ENCODE results near the gene CCNQ. TPM values are rescaled to one million over a fixed set of nuclear protein-coding genes. Genes with fewer than 3 reads are reported as not detected.

Gene CCNQ
- total and polyA plus RNA-seq, 12 donors, result 16.9 to 132 (median 22.9) TPM

GRCh38 chrX:153565996-153566580 lies 32.9 kb downstream of the CCNQ start:
- intact Hi-C loops (cut with DNase I), result no loop called here
- WGBS, 2 donors, result 85 to 86% methylated on average over 8 to 9 of the region's 9 CpGs
- Histone ChIP-seq H3K4me3 (no peak overlapping the region), H3K27me3 (peaks cover 0 to 14% (median 0%) of the 10 kb centered on the region in 7 donors), H3K36me3 (no peaks in the 10 kb centered on the region), H3K9me3 (no peaks in the 10 kb centered on the region), H3K4me1 (no peaks in the 10 kb centered on the region), H3K27ac (no peak overlapping the region)
- no peak for DNase-seq
- peak in 1 of 8 donors; percentile 19 for ATAC-seq
- TF ChIP-seq, protein P1, sequence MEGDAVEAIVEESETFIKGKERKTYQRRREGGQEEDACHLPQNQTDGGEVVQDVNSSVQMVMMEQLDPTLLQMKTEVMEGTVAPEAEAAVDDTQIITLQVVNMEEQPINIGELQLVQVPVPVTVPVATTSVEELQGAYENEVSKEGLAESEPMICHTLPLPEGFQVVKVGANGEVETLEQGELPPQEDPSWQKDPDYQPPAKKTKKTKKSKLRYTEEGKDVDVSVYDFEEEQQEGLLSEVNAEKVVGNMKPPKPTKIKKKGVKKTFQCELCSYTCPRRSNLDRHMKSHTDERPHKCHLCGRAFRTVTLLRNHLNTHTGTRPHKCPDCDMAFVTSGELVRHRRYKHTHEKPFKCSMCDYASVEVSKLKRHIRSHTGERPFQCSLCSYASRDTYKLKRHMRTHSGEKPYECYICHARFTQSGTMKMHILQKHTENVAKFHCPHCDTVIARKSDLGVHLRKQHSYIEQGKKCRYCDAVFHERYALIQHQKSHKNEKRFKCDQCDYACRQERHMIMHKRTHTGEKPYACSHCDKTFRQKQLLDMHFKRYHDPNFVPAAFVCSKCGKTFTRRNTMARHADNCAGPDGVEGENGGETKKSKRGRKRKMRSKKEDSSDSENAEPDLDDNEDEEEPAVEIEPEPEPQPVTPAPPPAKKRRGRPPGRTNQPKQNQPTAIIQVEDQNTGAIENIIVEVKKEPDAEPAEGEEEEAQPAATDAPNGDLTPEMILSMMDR (IDR thresholded peaks at IDR 0.05), result no peak

DNA sequence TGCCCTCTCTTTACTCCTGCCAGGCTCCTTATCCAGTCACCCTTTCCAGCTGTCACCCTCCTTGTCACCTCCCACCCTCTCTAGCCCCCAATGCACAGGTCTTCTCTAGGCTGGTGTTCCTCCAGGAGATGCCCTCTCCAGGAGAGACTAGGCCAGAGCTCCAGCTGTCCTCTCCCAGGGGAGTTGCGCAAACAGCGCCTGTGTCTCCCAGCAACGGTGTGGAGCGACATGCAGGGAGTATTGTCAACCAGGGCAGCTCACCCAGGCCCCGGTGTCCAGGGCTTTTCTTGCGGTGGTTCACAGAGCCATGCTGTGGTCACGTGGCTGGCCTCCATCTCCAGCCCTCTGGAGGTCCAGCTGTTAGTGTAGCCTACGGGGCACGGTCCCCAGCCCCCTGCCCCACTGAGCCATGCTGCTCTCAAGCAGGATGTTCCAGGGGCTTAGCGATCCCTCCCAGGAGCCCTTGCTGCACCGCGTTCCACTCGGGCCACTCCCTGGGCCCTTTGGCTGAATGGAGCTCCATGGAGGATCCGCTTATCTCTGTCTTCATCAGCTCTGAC lies 34.8 kb downstream of the CCNQ start:
- intact Hi-C loops (cut with DNase I), result no loop called here
- DNase-seq (peak; percentile 7 to 26), ATAC-seq (peak in 2 of 8 donors; percentile 18 to 55)
- no peaks in the 10 kb centered on the region for H3K4me1 ChIP-seq
- no peak overlapping the region for H3K4me3 ChIP-seq
- H3K27me3 ChIP-seq, result peaks cover 0 to 14% (median 0%) of the 10 kb centered on the region in 7 donors
- WGBS, 2 donors, result 70 to 75% methylated on average over 13 to 14 of the region's 14 CpGs
- H3K27ac ChIP-seq, result no peak overlapping the region
- H3K36me3 ChIP-seq, result no peaks in the 10 kb centered on the region
- TF ChIP-seq, protein P1 (IDR thresholded peaks at IDR 0.05), result no peak
- H3K9me3 ChIP-seq, result no peaks in the 10 kb centered on the region

- DNase-seq (no peak), ATAC-seq (no peak)
- Histone ChIP-seq H3K36me3 (no peaks in the 10 kb centered on the region), H3K27ac (no peak overlapping the region), H3K4me3 (no peak overlapping the region), H3K4me1 (no peaks in the 10 kb centered on the region), H3K27me3 (peaks cover 0 to 14% (median 0%) of the 10 kb centered on the region in 7 donors), H3K9me3 (no peaks in the 10 kb centered on the region)
- intact Hi-C loops (cut with DNase I), result no loop called here
- WGBS, 2 donors, result 97 to 98% methylated on average over 9 of the region's 9 CpGs
- TF ChIP-seq, protein P1 (IDR thresholded peaks at IDR 0.05), result no peak
These were observed 36.4 kb downstream of the CCNQ start for GRCh38 chrX:153562546-153562945.

DNA sequence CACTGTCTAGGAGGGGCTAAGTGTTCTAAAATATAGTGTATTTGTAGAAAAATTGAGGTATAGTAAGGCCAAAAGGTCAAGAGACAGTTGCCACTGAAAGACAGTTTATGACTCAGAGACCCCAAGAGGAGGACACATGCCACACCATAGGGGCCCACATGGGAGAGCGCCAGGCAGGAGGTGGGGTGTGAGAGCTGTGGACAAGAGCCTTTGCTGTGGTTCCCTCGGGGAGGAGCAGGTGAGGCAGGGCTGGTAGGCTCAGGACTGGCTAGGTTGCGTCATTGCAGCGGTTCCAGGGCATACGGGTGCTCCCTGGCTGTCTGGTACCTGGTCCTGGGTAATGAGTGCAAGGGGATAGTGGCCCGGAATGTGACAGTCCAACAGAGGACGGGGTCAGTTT lies 37.6 kb downstream of the CCNQ start:
- no peaks in the 10 kb centered on the region for H3K9me3 ChIP-seq
- H3K27ac ChIP-seq, result no peak overlapping the region
- H3K27me3 ChIP-seq, result peaks cover 0 to 8% (median 0%) of the 10 kb centered on the region in 7 donors
- H3K4me3 ChIP-seq, result no peak overlapping the region
- ATAC-seq (no peak), DNase-seq (no peak)
- TF ChIP-seq, protein P1 (IDR thresholded peaks at IDR 0.05), result no peak
- WGBS, 2 donors, result 93 to 98% methylated on average over 7 of the region's 7 CpGs
- H3K36me3 ChIP-seq, result no peaks in the 10 kb centered on the region
- intact Hi-C loops (cut with DNase I), result no loop called here
- no peaks in the 10 kb centered on the region for H3K4me1 ChIP-seq

Data from heart right ventricle (tissue), 16 donors.